K562 (cell line): ENCODE results near the gene SLC34A3. TPM values are rescaled to one million over a fixed set of nuclear protein-coding genes. Genes with fewer than 3 reads are reported as not detected.

ENCODE experiments used
- CEBPB ChIP-seq: fragments of 450-650 bp; IDR thresholded peaks from 2 replicates; pipeline ENCODE4 v1.6.1; 2016; ENCODE audit warnings: missing genetic modification characterization, missing compliant biosample characterization
- FOXK2 ChIP-seq, 2 experiments: fragments of 450-650 bp; IDR thresholded peaks in 1 of 2; conservative IDR thresholded peaks in 1 of 2; 2 replicates each; pipeline ENCODE4 v1.6.1; 2016; ENCODE audit warnings: low read depth in 2 of 2, mild to moderate bottlenecking in 1 of 2
- HDGF ChIP-seq: fragments of 450-650 bp; IDR thresholded peaks from 2 replicates; pipeline ENCODE4 v1.6.1; 2016
- RBFOX2 ChIP-seq: fragments of 200-400 bp; formaldehyde crosslinking; IDR thresholded peaks from 2 replicates; pipeline ENCODE4 v1.6.1; 2017; ENCODE audit warnings: low read depth, mild to moderate bottlenecking, low read length, moderate library complexity
- XRCC4 ChIP-seq: IDR thresholded peaks from one replicate; pipeline ENCODE4 v1.6.1; 2011; ENCODE audit not compliant: insufficient read depth, insufficient read length; ENCODE audit errors: extremely low read depth
- ZNF134 ChIP-seq: fragments of 250-450 bp; sonication (Bioruptor Pico); conservative IDR thresholded peaks from 2 replicates; pipeline ENCODE4 v1.4.0; 2020
- polyA plus RNA-seq, 8 experiments: library from polyadenylated mRNA; depleted of rRNA in 4 of 8; stranded (reverse) in 5 of 8; unstranded in 3 of 8; fragments of >200 nt; fragmentation: Nextera tagmentation in 2 of 8; fragmentation: Illumina TruSeq in 1 of 8; extraction: Ambion mirVana in 2 of 8; extraction: Trizol in 1 of 8; gene quantifications; 2 replicates each; pipeline versions ENCODE4 v1.2.1 to v1.2.3, GENCODE V29; 2011 to 2014; ENCODE audit warnings: inconsistent platforms in 1 of 8, missing spikeins in 1 of 8
- total RNA-seq, 7 experiments: library from RNA; depleted of rRNA in 6 of 7; stranded (reverse); fragments of >200 nt in 6 of 7; fragmentation: Illumina TruSeq in 2 of 7; extraction: Trizol in 2 of 7; gene quantifications; 2 replicates each; pipeline versions ENCODE4 v1.2.1 to v1.2.3, GENCODE V29; 2011 to 2021; ENCODE audit warnings: low replicate concordance in 1 of 7
- TF ChIP-seq, protein P1 (sequence below): sonication (generic); formaldehyde crosslinking; IDR thresholded peaks from 2 replicates; pipeline ENCODE4 v1.8.1; 2023; ENCODE audit warnings: mild to moderate bottlenecking, missing genetic modification reagents
- TF ChIP-seq, protein P2 (sequence below): IDR thresholded peaks from 3 replicates; pipeline ENCODE4 v1.6.1; 2011; ENCODE audit warnings: borderline replicate concordance, mild to moderate bottlenecking, moderate library complexity; ENCODE audit not compliant: insufficient read length; ENCODE audit errors: extremely low read depth
- TF ChIP-seq, protein P3 (sequence below): fragments of 200-800 bp; sonication (Bioruptor generic); IDR thresholded peaks from 2 replicates; pipeline ENCODE4 v1.6.1; 2016; ENCODE audit warnings: missing genetic modification characterization, missing compliant biosample characterization
- TF ChIP-seq, protein P4 (sequence below): fragments of 250-450 bp; sonication (Bioruptor Pico); IDR thresholded peaks from 2 replicates; pipeline ENCODE4 v1.5.0; 2021; ENCODE audit warnings: mild to moderate bottlenecking, moderate library complexity

The SLC34A3 gene
- total and polyA plus RNA-seq, 9 of the 15 experiments (the other 6 are each of a cell fraction or from before 2014, with no cell fraction given) = not detected

DNA sequence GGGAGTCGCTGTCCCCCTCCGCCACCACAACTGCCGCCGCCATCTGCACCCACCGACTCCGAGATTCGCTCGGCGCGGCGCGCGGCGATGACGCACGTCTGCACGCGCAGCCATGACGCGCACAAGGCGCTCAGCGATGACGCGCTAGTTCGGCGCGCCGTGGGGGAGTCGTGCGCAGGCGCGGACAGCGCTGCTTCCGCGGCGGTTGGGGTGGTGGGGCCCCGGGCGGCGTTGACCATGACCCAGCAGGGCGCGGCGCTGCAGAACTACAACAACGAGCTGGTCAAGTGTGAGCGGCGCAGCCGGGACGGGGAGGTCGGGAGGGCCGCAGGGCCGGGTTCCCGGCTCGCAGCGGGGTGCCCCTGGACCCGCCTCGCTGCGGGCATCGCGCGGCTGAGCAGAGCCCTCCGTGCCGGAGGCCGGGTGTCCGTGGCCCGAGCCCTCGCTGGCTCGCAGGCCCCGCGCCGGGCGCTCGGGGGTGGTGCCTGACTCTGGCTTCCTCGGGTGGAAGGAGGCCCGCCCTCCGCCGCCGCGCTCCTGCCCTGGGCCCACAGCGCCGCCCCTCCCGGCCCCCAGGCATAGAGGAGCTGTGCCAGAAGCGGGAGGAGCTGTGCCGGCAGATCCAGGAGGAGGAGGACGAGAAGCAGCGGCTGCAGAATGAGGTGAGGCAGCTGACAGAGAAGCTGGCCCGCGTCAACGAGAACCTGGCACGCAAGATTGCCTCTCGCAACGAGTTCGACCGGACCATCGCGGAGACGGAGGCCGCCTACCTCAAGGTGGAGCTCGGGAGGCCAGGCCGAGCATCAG lies 42.0 kb upstream of the SLC34A3 start, which contains the start of the genes ANAPC2 and SSNA1 (continued):
- TF ChIP-seq, protein P1, sequence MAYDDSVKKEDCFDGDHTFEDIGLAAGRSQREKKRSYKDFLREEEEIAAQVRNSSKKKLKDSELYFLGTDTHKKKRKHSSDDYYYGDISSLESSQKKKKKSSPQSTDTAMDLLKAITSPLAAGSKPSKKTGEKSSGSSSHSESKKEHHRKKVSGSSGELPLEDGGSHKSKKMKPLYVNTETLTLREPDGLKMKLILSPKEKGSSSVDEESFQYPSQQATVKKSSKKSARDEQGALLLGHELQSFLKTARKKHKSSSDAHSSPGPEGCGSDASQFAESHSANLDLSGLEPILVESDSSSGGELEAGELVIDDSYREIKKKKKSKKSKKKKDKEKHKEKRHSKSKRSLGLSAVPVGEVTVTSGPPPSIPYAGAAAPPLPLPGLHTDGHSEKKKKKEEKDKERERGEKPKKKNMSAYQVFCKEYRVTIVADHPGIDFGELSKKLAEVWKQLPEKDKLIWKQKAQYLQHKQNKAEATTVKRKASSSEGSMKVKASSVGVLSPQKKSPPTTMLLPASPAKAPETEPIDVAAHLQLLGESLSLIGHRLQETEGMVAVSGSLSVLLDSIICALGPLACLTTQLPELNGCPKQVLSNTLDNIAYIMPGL (CRISPR knock-in tag) = peak; percentile 72; the same call in 1 of the 2 replicates
- TF ChIP-seq, protein P2, sequence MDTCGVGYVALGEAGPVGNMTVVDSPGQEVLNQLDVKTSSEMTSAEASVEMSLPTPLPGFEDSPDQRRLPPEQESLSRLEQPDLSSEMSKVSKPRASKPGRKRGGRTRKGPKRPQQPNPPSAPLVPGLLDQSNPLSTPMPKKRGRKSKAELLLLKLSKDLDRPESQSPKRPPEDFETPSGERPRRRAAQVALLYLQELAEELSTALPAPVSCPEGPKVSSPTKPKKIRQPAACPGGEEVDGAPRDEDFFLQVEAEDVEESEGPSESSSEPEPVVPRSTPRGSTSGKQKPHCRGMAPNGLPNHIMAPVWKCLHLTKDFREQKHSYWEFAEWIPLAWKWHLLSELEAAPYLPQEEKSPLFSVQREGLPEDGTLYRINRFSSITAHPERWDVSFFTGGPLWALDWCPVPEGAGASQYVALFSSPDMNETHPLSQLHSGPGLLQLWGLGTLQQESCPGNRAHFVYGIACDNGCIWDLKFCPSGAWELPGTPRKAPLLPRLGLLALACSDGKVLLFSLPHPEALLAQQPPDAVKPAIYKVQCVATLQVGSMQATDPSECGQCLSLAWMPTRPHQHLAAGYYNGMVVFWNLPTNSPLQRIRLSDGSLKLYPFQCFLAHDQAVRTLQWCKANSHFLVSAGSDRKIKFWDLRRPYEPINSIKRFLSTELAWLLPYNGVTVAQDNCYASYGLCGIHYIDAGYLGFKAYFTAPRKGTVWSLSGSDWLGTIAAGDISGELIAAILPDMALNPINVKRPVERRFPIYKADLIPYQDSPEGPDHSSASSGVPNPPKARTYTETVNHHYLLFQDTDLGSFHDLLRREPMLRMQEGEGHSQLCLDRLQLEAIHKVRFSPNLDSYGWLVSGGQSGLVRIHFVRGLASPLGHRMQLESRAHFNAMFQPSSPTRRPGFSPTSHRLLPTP = no peak
- TF ChIP-seq HDGF = peak; percentile 92; the same call in 1 of the 2 replicates
- TF ChIP-seq FOXK2 (conservative IDR thresholded peaks at IDR 0.05 in 1 of 2, IDR thresholded peaks at IDR 0.05 in 1 of 2; ENCODE audit: low read depth in 2 of 2) = peak; percentile 82 to 83; a peak in 3 of 4 replicates
- TF ChIP-seq ZNF134 = no peak
- TF ChIP-seq, protein P3, sequence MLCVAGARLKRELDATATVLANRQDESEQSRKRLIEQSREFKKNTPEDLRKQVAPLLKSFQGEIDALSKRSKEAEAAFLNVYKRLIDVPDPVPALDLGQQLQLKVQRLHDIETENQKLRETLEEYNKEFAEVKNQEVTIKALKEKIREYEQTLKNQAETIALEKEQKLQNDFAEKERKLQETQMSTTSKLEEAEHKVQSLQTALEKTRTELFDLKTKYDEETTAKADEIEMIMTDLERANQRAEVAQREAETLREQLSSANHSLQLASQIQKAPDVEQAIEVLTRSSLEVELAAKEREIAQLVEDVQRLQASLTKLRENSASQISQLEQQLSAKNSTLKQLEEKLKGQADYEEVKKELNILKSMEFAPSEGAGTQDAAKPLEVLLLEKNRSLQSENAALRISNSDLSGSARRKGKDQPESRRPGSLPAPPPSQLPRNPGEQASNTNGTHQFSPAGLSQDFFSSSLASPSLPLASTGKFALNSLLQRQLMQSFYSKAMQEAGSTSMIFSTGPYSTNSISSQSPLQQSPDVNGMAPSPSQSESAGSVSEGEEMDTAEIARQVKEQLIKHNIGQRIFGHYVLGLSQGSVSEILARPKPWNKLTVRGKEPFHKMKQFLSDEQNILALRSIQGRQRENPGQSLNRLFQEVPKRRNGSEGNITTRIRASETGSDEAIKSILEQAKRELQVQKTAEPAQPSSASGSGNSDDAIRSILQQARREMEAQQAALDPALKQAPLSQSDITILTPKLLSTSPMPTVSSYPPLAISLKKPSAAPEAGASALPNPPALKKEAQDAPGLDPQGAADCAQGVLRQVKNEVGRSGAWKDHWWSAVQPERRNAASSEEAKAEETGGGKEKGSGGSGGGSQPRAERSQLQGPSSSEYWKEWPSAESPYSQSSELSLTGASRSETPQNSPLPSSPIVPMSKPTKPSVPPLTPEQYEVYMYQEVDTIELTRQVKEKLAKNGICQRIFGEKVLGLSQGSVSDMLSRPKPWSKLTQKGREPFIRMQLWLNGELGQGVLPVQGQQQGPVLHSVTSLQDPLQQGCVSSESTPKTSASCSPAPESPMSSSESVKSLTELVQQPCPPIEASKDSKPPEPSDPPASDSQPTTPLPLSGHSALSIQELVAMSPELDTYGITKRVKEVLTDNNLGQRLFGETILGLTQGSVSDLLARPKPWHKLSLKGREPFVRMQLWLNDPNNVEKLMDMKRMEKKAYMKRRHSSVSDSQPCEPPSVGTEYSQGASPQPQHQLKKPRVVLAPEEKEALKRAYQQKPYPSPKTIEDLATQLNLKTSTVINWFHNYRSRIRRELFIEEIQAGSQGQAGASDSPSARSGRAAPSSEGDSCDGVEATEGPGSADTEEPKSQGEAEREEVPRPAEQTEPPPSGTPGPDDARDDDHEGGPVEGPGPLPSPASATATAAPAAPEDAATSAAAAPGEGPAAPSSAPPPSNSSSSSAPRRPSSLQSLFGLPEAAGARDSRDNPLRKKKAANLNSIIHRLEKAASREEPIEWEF (CRISPR knock-in tag) = no peak
- no peak for TF ChIP-seq XRCC4
- no peak for TF ChIP-seq CEBPB (tag)
- TF ChIP-seq RBFOX2 = peak; percentile 96
- TF ChIP-seq, protein P4, sequence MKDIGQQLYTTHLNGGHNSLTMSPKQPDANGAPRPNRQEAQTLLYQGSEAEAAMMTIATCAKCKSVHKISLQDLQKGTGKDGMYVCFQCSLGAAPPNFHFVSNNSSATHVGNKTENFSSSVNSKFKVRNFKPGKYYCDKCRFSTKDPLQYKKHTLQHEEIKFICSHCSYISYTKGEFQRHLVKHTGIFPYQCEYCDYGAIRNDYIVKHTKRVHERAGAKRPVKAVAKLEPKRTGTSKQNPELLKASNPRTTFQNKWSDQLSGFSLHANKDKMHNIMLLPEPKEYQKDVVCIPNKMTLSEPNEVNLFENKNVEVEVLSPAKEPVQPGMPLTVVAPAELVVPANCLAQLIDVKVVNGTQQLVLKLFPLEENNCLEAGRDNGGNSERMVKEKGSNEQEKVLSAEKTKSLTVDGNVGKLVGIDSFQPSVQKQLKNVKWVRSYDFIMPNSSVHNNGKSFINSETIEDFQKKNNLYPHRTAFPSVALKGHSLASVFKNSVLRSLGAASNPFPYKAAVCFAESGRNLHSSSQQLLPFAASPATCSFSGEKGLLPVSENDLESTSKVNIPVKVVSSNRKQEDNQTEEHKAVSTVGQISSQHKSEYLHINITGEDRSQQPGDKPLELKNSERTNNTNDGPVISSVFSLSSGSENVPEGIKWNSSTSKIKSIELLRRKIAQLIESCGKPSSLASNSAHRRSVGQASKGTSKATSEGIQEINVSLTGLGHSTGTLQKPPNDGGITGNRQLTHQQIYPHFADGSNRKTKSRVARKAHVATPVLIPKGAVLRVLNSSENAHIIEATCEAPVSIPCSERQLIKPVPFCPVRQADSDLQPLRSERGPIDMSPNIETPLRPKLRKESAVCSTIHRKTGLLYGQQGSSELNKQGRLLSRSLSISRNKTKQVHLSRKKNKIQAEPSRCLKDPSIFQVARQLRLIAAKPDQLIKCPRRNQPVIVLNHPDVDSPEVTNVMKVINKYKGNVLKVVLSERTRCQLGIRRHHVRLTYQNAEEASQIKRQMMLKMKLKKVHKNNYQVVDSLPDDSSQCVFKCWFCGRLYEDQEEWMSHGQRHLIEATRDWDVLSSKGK (CRISPR knock-in tag) = no peak
